Panc1 (cell line): ENCODE measurements around the gene ATP6V1B1. TPM values are rescaled to one million over a fixed set of nuclear protein-coding genes. Genes with fewer than 3 reads are reported as not detected.
A peak's percentile ranks its signal among the peaks of the same experiment; 100 is the strongest.

Experiments
- ATAC-seq: fragments of 200-7000 bp; cut with Tn5 transposase; 2 replicates; pipeline ENCODE4 v1.9.1; 2020; ENCODE audit warnings: mild to moderate bottlenecking, moderate library complexity
- BruUV-seq: library from RNA; stranded (reverse); fragments of 400-500 nt; replicated peaks from 2 replicates; lab custom pipeline; 2021; lab: Mats Ljungman, UMichigan
- CTCF ChIA-PET: fragments of 300-600 bp; sonication (Branson Sonifier 250); formaldehyde crosslinking; loops from one replicate; lab custom pipeline; 2022; ENCODE audit warnings: antibody characterized with exemption; lab: Charles Lee
- POLR2A ChIA-PET: fragments of 300-600 bp; sonication (Branson Sonifier 250); formaldehyde crosslinking; loops from one replicate; lab custom pipeline; 2022; ENCODE audit warnings: antibody characterized with exemption; lab: Charles Lee
- DNase-seq: peaks from one replicate; pipeline ENCODE4 v3.0.0-alpha.2; 2010; ENCODE audit warnings: low read depth, low spot score
- H3K27ac ChIP-seq: 2 replicates; pipeline ENCODE4 v1.5.1; 2011; ENCODE audit warnings: mild to moderate bottlenecking, low read length, inconsistent platforms
- H3K27me3 ChIP-seq: fragments of 200-500 bp; sonication (Bioruptor generic); 2 replicates; pipeline ENCODE4 v1.6.0; 2014; ENCODE audit warnings: low read length, inconsistent platforms; ENCODE audit not compliant: control insufficient read depth, insufficient read depth
- H3K36me3 ChIP-seq: fragments of 200-500 bp; sonication (Bioruptor generic); 2 replicates; pipeline ENCODE4 v1.5.1; 2014; ENCODE audit warnings: inconsistent platforms, mild to moderate bottlenecking, low read length, moderate library complexity; ENCODE audit not compliant: control insufficient read depth, insufficient read depth
- H3K4me1 ChIP-seq: 2 replicates; pipeline ENCODE4 v1.5.1; 2011; ENCODE audit warnings: inconsistent platforms, mild to moderate bottlenecking, low read length, moderate library complexity; ENCODE audit not compliant: control insufficient read depth, insufficient read depth
- H3K4me3 ChIP-seq, 2 experiments: 2 replicates each; pipeline ENCODE4 v1.5.1; 2011 to 2012; ENCODE audit warnings: low read depth in 2 of 2, low read length in 2 of 2, mild to moderate bottlenecking in 2 of 2, inconsistent platforms in 1 of 2, moderate library complexity in 1 of 2
- H3K9me3 ChIP-seq: fragments of 200-500 bp; sonication (Bioruptor generic); 2 replicates; pipeline ENCODE4 v1.5.1; 2014; ENCODE audit warnings: low read depth, mild to moderate bottlenecking, inconsistent platforms, low read length, moderate library complexity; ENCODE audit not compliant: control insufficient read depth, insufficient read depth
- POLR2AphosphoS5 ChIP-seq: IDR thresholded peaks from 2 replicates; pipeline ENCODE4 v1.6.1; 2012; ENCODE audit warnings: mild to moderate bottlenecking, low read depth, low read length, moderate library complexity
- REST ChIP-seq, 2 experiments: IDR thresholded peaks; 2 replicates each; pipeline ENCODE4 v1.6.1; 2011 to 2012; ENCODE audit warnings: low read depth in 2 of 2, control low read depth in 1 of 2, low read length in 1 of 2, mild to moderate bottlenecking in 1 of 2, moderate library complexity in 1 of 2; ENCODE audit not compliant: insufficient read depth in 1 of 2
- SIN3A ChIP-seq: IDR thresholded peaks from 2 replicates; pipeline ENCODE4 v1.6.1; 2012; ENCODE audit warnings: low read depth, mild to moderate bottlenecking, low read length, moderate library complexity, borderline replicate concordance; ENCODE audit not compliant: insufficient read depth
- TCF7L2 ChIP-seq: IDR thresholded peaks from 2 replicates; pipeline ENCODE4 v1.6.1; 2011; ENCODE audit warnings: mild to moderate bottlenecking, low read depth, low read length, inconsistent platforms
- in situ Hi-C: cut with HindIII; loops from 2 replicates; pipeline ENCODE4 v1.10.0; 2016; ENCODE audit warnings: low sequenced_read_pairs, low pct_unique_long_range_greater_than_20kb
- intact Hi-C: fragments of 100-400 bp; cut with micrococcal nuclease; formaldehyde crosslinking; loops from one replicate; pipeline ENCODE4 v1.10.0; 2022; ENCODE audit not compliant: unreplicated experiment
- total RNA-seq: library from RNA; stranded (reverse); gene quantifications from one replicate; pipeline ENCODE4 v1.2.1, GENCODE V29; 2021; ENCODE audit not compliant: unreplicated experiment
- TF ChIP-seq, protein P1 (sequence below): fragments of 450-650 bp; IDR thresholded peaks from 2 replicates; pipeline ENCODE4 v1.5.1; 2017; ENCODE audit warnings: mild to moderate bottlenecking

The ATP6V1B1 gene
- total RNA-seq, 1 experiment from 2014 or later, result 0.18 TPM

- H3K4me1 ChIP-seq, result no peaks in the 10 kb centered on the region
- CTCF ChIA-PET, result interaction anchor here (0.6 to 1.1 kb wide), 3 partner anchors 30 to 382 kb away, joined by 3 to 4 read pairs (median 3); no protein-coding TSS in a partner anchor
- DNase-seq, result no peak
- BruUV-seq, result no TSS peak
- no peak overlapping the region for H3K4me3 ChIP-seq
- H3K9me3 ChIP-seq, result no peaks in the 10 kb centered on the region
- intact Hi-C loops (no loop called here), in situ Hi-C loops (no loop called here)
- TF ChIP-seq, protein P1, sequence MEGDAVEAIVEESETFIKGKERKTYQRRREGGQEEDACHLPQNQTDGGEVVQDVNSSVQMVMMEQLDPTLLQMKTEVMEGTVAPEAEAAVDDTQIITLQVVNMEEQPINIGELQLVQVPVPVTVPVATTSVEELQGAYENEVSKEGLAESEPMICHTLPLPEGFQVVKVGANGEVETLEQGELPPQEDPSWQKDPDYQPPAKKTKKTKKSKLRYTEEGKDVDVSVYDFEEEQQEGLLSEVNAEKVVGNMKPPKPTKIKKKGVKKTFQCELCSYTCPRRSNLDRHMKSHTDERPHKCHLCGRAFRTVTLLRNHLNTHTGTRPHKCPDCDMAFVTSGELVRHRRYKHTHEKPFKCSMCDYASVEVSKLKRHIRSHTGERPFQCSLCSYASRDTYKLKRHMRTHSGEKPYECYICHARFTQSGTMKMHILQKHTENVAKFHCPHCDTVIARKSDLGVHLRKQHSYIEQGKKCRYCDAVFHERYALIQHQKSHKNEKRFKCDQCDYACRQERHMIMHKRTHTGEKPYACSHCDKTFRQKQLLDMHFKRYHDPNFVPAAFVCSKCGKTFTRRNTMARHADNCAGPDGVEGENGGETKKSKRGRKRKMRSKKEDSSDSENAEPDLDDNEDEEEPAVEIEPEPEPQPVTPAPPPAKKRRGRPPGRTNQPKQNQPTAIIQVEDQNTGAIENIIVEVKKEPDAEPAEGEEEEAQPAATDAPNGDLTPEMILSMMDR, result no peak
- TF ChIP-seq TCF7L2, result no peak
- TF ChIP-seq POLR2AphosphoS5, result no peak
- no peak for TF ChIP-seq REST (IDR thresholded peaks at IDR 0.05; ENCODE audit: insufficient read depth in 1 of 2, low read depth in 2 of 2, low read length in 1 of 2)
- no peak for TF ChIP-seq SIN3A
- H3K36me3 ChIP-seq, result no peaks in the 10 kb centered on the region
- POLR2A ChIA-PET, result no interaction called here
- ATAC-seq, result no peak
- H3K27me3 ChIP-seq, result no peaks in the 10 kb centered on the region
- no peak overlapping the region for H3K27ac ChIP-seq
Measured at GRCh38 chr2:70918016-70918415, 17.7 kb upstream of the ATP6V1B1 start.

DNA sequence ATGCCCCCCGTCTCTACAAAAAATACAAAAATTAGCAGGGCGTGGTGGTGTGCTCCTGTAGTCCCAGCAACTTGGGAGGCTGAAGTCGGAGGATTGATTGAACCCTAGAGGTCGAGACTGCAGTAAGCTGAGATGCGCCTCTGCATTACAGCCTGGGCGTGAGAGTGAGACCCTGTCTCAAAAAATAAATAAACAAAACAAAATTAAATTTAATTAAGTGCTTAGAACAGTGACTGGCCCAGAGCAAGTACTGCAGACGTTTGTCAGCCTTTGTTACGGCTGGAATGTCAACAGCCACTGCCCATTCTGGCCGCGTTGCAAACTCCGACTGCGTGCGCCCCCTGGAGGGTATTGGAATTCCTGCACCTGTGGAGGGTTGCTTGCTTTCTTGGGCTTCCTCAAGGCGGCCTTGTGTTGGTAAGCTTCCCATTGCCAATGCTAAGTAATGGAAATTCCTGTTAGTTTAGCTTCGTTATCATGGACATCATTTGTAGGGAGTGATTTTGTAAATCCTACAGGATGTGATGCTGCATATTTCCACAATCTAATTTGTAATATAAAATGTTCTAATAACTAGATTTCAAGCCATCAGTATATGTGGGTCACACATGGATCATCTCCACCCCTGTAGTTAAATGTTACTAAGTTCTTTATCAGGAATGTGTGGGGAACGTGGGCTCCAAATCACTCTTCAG is 15.9 kb upstream of the ATP6V1B1 start:
- Histone ChIP-seq H3K27ac (no peak overlapping the region), H3K9me3 (no peaks in the 10 kb centered on the region), H3K27me3 (no peaks in the 10 kb centered on the region), H3K4me1 (no peaks in the 10 kb centered on the region), H3K36me3 (no peaks in the 10 kb centered on the region), H3K4me3 (no peak overlapping the region)
- no peak for TF ChIP-seq REST (IDR thresholded peaks at IDR 0.05; ENCODE audit: insufficient read depth in 1 of 2, low read depth in 2 of 2, low read length in 1 of 2)
- TF ChIP-seq TCF7L2, result no peak
- TF ChIP-seq, protein P1, result peak; percentile 96
- intact Hi-C loops (loop anchor here (2.0 kb wide), 1 partner anchor 49 kb away; no protein-coding TSS in a partner anchor), in situ Hi-C loops (no loop called here)
- no TSS peak for BruUV-seq
- DNase-seq, result peak; percentile 57
- ChIA-PET POLR2A (no interaction called here), CTCF (interaction anchor here (0.6 to 1.0 kb wide), 5 partner anchors 16 to 273 kb away, joined by 3 to 4 read pairs (median 3); no protein-coding TSS in a partner anchor)
- ATAC-seq, result peak; percentile 89
